CD4-positive, alpha-beta T cell treated with Interleukin-2 at 100 ng/mL for 4 hours (primary cell): ENCODE results near the gene SLC39A13.

Experiments used
- DNase-seq: peaks from one replicate; pipeline ENCODE4 v3.0.0-alpha.2; 2020; ENCODE audit warnings: low spot score

Gene SLC39A13

DNA sequence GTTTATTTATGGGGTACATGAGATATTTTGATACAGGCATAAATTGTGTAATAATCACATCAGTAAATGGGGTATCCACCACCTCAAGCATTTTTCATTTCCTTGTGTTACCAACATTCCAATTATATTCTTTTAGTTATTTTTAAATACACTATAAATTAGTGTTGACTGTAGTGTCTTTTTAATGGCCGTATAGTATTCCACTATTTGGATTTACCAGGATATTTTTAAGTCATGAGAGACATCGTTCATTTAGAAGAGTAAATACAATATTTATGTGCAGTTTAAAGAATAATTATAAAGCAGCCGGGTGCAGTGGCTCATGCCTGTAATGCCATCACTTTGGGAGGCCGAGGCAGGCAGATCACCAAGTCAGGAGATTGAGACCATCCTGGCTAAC, 23.9 kb upstream of the SLC39A13 start:
- no peak for DNase-seq

DNA sequence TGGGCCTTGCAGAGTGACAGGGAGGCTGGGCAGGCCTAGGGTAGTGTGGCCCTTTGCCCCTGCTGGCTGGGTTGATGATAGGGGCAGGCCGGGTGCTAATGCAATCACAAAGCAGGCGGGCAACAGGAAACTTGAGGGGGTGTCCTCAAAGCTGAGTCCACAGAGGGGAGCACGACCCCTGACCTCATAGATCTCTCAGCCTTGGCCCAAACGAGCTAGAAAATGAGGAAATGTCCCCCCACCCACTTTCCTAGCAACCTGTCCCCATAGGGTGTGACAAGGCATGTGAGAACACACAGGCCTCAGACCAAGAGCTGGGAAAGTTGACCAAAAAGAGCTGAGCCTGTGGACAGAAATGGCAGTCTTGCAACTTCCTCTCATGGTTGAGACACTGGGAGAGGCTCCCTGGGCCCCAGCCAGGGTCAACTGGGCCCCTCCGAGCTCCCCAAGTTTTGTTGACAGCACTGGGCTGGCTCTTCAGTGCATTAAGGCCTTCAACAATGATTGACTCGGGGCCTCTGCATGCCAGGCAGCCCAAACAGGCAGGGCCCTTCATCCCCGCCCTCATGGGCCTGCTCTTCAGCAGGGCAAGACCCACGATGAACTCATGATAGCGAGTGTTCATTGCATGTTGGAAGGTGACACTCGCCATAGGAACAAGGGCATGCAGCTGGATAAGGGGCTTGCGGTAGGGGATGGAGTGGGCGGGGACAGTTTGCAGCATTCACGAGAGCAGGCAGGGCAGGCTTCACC, 20.3 kb upstream of the SLC39A13 start:
- no peak for DNase-seq

DNA sequence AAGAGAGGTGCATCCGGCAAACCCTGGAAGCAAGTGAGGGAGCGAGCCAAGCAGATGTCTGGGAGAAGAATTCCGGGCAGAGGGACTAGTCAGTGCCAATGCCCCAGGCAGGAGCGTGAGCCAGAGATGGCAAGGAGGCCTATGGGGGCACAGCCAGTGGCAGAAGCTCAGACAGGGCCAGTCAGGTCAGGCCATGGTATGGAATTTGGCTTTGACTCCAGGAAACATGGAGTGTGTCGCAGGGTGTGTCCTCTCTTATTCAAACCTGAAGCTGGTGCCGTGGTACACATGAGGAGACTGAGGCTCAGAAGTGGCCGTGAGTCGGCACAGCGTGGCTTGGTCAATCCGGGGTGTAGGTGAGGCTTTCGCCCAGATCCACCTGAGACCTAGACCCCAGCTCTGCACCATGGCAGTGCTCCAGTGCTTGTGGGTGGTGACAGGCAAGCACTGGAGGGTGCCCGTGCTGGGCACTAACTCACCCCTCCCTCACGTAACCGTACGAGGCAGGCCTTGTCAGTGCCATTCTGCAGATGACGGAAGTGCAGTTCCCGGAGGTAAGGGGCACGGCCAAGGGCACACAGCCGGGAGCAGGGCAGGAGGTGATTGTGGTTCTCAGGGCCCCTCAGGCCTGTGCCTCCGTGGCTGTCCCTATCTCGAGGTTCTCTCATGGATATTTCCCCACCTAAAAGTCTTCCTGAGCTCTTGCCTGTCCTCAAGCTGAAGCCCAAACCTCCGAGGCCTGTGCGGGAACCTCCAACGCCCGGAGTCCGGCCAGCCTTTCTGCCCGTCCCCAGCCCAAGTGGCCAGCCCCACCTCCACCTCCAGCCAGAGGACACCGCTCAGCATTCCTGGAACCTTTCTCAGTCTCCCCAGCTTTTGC, 19.5 kb upstream of the SLC39A13 start:
- DNase-seq = no peak

- no peak for DNase-seq
These were observed 18.6 kb upstream of the SLC39A13 start for GRCh38 chr11:47389577-47390421.

DNA sequence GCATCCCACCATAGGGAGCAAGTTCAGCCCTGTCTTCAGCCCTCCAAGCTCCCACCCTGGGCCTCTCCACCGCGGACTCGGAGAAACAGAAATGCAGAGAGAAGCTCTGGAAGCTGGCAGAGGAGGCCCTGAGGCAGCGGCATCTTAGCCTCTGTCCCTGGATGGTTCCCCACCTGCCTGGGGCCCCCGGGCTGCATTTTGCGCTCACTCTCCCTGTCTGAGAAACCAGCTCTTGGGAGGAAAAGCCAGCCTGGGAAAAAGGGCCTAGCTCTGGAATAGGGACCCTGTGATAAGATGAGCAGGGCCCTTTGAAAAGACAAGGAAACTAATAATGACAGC, 18.0 kb upstream of the SLC39A13 start:
- DNase-seq = no peak

DNA sequence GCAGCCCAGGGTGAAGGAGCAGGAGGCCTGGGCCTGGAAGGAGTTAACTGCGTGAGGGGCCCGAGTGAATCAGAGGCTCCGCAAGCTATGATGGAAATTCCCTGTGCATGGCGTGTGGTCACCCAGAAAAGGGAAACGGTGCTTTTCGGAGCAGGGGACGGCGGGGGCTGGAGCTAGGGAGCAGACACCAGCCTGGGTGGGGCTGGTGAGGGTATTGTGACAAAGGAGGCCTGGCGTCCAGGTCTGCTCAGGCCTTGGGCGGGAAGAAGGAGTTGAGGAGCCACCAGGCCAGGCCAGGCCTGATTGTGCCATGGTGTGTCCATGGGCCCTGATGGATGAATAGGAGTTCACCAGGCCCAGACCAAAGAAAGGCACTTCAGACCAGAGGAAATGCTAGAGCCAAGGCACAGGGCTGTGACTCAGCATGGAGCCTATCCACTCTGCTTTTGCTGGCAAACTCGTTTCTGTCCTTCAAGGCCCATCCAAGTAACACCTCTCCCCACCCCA, 17.3 kb upstream of the SLC39A13 start:
- DNase-seq = no peak

DNA sequence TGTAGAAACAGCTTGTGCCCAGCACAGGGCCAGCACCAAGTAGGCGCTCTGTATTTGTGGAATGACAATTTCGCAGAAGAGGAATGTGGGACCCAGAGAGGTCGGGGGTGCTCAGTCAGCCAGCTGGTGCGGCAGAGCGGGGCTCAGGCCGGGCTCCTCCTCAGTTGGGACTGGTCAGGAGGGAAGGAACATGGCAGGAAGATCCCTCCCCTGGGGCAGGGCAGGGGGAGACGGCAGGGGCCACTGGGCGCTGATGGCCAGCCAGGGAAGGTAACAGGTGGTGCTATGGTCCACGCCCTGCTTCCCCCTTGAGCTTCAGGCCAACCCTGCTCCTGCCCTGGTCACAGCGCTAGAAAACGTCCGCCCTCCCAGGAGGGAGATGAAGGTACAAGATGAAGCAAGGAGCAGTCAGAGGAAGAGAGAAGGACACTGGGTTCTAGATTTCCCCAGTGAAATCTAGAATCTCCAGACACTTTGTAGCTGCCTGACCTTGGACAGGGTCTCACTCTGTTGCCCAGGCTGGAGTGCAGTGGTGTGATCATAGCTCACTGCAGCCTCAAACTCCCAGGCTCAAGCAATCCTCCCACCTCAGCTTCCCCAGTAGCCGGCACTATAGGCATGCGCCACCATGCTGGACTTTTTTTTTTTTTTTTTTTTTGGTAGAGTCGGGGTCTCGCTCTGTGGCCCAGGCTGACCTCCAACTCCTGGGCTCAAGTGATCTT, 16.5 kb upstream of the SLC39A13 start:
- DNase-seq = no peak

DNA sequence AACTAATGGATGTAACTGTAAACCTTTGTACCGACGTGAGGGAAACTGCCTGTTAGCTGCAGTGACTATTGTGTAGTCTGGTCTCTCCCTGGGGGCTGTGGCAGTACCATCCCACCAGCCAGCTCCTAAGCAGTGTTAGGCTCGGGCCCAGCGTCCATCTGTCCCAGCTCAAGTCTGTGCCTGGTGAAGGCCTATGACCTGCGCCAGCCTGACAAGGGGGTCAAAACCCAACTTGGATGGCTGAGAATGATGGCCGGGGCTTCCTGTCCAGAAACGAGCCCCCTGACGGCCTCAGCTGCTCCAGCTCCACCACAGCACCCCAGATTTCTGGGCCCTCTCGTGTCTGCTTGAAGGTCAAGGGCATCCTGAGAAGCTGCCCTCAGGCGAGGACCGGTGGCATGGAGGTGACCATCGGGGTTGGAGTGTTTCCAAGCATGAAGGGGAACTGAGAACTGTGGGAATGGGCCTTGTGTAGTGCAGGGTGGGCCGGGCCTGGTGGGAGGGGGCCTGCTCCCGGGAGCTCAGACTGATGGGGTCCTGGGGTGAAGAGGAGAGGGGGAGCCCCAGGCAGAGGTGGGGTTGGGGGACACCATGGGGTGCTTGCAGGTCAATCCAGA, 15.7 kb upstream of the SLC39A13 start:
- DNase-seq = no peak

GRCh38 chr11:47393163-47394049, 15.0 kb upstream of the SLC39A13 start:
- DNase-seq = no peak

DNA sequence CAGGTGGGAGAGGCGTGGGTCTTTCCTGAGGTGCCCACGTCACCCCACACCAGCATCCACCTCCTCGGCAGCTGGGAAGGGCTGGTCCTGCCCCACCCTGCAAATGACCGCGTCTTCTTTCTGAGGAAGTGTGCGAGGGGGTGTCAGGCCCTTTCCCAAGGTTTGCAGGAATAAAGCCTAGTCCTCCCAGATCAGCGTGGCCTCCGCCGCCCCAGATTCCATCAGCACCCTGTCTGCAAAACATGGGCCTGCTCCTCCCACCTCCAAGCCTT, 14.4 kb upstream of the SLC39A13 start:
- DNase-seq = no peak

DNA sequence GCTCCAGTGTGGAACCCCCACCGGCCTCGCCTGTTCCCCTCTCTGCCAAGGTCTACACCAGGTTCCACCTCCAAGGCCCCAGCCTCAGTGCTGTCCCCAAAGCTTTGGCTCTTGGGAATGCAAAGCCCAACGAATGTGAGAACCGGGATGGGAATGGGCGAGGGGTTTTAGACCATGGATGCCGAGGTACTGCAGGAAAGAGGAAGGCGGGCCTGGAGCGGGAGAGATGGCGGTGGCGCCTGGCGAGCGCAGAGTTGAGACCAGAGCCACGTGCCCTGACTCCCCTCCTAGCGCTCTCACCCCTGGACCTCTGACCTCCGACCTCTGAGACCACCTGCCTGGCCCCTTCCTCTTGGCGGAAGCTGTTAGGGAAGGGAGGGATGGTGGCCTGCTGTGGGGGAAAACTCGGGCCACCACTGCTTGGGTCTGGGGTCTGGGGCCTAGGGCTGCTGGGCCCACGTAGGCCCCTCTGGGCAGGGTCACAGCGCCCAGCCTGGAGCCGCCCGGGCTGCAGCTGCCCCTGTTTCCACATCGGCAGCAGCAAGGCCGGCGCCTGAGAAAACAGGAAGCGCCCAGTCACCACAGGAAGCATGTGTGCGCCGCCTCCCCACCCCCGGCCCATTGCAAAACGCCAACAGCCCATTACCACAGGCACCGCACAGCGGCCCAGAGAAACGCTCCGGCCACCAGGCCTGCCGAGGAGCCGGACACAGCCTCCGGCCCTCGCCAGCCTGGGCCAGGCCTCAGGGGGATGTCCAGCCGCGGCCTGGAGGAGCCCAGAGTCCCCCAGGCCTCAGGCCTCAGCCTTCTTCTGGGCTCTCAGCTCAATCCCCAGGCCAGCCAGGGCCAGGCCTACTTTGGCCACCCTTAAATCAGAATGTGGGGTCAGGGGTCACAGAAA, 13.8 kb upstream of the SLC39A13 start:
- peak; percentile 71 for DNase-seq

DNA sequence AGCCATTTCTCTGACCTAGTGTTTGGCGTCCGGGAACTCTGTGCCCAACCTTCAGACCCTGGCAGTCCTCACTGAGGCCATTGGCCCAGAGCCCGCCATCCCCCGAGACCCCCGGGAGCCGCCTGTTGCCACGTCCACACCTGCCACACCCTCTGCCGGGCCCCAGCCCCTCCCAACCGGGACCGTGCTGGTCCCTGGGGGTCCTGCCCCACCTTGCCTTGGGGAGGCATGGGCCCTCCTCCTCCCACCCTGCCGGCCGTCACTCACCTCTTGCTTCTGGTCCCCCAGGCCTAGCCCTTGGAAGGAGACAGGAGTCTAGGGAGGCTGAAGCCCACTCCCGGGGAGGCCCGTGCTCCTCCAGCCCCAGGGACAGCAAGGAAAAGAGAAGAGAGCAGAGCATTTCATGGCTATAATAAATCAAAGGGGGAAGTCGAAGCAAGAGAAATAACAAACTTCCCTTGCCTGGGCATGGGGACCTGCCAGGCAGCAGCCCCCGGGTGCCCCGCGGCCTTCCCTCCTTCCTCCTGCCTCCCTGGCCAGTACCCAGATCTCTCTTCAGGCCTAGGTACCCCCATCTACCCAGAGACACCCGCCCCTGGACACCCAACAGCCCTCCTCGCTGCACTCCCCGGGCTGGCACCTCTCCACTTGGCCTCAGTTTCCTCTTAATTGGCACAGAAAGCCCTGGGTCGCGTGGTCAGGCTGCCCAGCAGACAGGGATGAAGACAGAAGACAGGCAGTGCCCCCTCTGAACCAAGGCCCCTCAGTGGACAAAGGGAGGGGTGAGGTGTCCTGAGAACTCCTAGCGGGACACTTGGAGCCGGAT, 13.0 kb upstream of the SLC39A13 start:
- no peak for DNase-seq

DNA sequence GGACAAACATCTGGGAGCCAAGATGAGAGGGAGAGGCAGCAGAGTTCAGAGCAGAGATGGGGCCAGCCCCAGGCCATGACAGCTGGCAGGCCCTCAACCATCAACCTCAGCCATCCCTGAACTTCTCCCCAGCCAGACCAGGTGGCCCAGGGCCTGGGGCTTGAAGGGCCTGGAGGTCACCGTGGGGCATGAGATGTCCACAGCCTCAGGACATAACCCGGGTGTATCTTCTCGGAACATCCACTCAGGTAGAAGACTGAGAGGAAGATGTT, 12.4 kb upstream of the SLC39A13 start:
- no peak for DNase-seq

GRCh38 chr11:47398011-47398410, 10.4 kb upstream of the SLC39A13 start:
- DNase-seq = no peak

DNA sequence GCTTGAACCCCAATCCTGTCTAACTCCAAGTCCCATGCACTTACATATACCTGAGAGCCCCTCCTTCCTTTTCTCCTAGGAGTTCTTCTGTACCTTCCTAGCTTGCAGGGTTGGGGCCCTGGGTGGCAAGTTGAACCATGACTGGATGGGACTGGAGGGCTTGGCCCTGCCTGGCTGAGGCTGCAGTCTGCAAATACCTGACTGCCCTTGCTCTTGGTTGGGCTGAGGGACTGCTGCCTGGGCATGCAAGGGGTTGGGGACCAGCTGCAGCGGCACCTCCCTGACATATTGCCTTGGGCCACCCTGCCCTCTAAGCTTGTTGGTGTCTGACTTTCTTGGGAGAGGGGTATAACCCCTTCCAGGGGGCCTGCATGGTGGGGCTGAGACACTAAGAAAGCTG, 9.8 kb upstream of the SLC39A13 start:
- no peak for DNase-seq

GRCh38 chr11:47399860-47400767, 8.3 kb upstream of the SLC39A13 start:
- peak; percentile 27 for DNase-seq

- DNase-seq = no peak
These were observed 7.6 kb upstream of the SLC39A13 start for GRCh38 chr11:47400768-47401279.
